ENCODE results near the gene IVL. TPM values are rescaled to one million over a fixed set of nuclear protein-coding genes. Genes with fewer than 3 reads are reported as not detected.

The IVL gene
- total RNA-seq, 1 donor from 2014 or later, result 2.3 TPM

- H3K4me3 ChIP-seq (ENCODE audit: low read depth, low read length), result no peak overlapping the region
Measured at GRCh38 chr1:152884506-152884905, 23.8 kb upstream of the IVL start.

GRCh38 chr1:152884966-152885624 is 23.3 kb upstream of the IVL start:
- H3K4me3 ChIP-seq (ENCODE audit: low read depth, low read length), result no peak overlapping the region
- no peaks in the 10 kb centered on the region for H3K36me3 ChIP-seq (ENCODE audit: control insufficient read depth, insufficient read depth, low read length)
- no peaks in the 10 kb centered on the region for H3K27me3 ChIP-seq (ENCODE audit: control insufficient read depth, insufficient read depth, low read length)
- DNase-seq (ENCODE audit: low read depth), result no peak
- no peak for TF ChIP-seq CTCF (IDR thresholded peaks at IDR 0.05; ENCODE audit: insufficient read depth, low read length, poor library complexity, severe bottlenecking)

More at GRCh38 chr1:152884506-152884905, 23.8 kb upstream of the IVL start:
- Histone ChIP-seq H3K27me3 (ENCODE audit: control insufficient read depth, insufficient read depth, low read length) (no peaks in the 10 kb centered on the region), H3K36me3 (ENCODE audit: control insufficient read depth, insufficient read depth, low read length) (no peaks in the 10 kb centered on the region)
- TF ChIP-seq CTCF (IDR thresholded peaks at IDR 0.05; ENCODE audit: insufficient read depth, low read length, poor library complexity, severe bottlenecking), result no peak
- no peak for DNase-seq (ENCODE audit: low read depth)

GRCh38 chr1:152886085-152886484 is 22.3 kb upstream of the IVL start:
- TF ChIP-seq CTCF (IDR thresholded peaks at IDR 0.05; ENCODE audit: insufficient read depth, low read length, poor library complexity, severe bottlenecking), result no peak
- Histone ChIP-seq H3K36me3 (ENCODE audit: control insufficient read depth, insufficient read depth, low read length) (no peaks in the 10 kb centered on the region), H3K4me3 (ENCODE audit: low read depth, low read length) (no peak overlapping the region), H3K27me3 (ENCODE audit: control insufficient read depth, insufficient read depth, low read length) (no peaks in the 10 kb centered on the region)
- no peak for DNase-seq (ENCODE audit: low read depth)

- no peak for DNase-seq (ENCODE audit: low read depth)
- TF ChIP-seq CTCF (IDR thresholded peaks at IDR 0.05; ENCODE audit: insufficient read depth, low read length, poor library complexity, severe bottlenecking), result no peak
- Histone ChIP-seq H3K36me3 (ENCODE audit: control insufficient read depth, insufficient read depth, low read length) (no peaks in the 10 kb centered on the region), H3K4me3 (ENCODE audit: low read depth, low read length) (no peak overlapping the region), H3K27me3 (ENCODE audit: control insufficient read depth, insufficient read depth, low read length) (no peaks in the 10 kb centered on the region)
Measured at GRCh38 chr1:152886758-152887409, 21.5 kb upstream of the IVL start.

- TF ChIP-seq CTCF (IDR thresholded peaks at IDR 0.05; ENCODE audit: insufficient read depth, low read length, poor library complexity, severe bottlenecking), result no peak
- H3K4me3 ChIP-seq (ENCODE audit: low read depth, low read length), result no peak overlapping the region
- no peak for DNase-seq (ENCODE audit: low read depth)
- no peaks in the 10 kb centered on the region for H3K27me3 ChIP-seq (ENCODE audit: control insufficient read depth, insufficient read depth, low read length)
- no peaks in the 10 kb centered on the region for H3K36me3 ChIP-seq (ENCODE audit: control insufficient read depth, insufficient read depth, low read length)
Measured at GRCh38 chr1:152888126-152888525, 20.2 kb upstream of the IVL start.
